Stimulated activated CD4-positive, alpha-beta T cell treated with anti-CD3 and anti-CD28 coated beads, Interleukin-15, amount 100 ng/mL, for 48 hours (primary cell): ENCODE data around the gene DPT.
A peak's percentile ranks its signal among the peaks of the same experiment; 100 is the strongest.
"Not testable (repeated sequence)": the region's sequence is repeated elsewhere in the genome, so short reads cannot be mapped to it uniquely, and the experiment has no call there.

Source experiments
- DNase-seq, 2 donors: peaks; one replicate each; pipeline ENCODE4 v3.0.0-alpha.2; 2020; ENCODE audit warnings: low read depth in 2 of 2

The DPT gene

DNA sequence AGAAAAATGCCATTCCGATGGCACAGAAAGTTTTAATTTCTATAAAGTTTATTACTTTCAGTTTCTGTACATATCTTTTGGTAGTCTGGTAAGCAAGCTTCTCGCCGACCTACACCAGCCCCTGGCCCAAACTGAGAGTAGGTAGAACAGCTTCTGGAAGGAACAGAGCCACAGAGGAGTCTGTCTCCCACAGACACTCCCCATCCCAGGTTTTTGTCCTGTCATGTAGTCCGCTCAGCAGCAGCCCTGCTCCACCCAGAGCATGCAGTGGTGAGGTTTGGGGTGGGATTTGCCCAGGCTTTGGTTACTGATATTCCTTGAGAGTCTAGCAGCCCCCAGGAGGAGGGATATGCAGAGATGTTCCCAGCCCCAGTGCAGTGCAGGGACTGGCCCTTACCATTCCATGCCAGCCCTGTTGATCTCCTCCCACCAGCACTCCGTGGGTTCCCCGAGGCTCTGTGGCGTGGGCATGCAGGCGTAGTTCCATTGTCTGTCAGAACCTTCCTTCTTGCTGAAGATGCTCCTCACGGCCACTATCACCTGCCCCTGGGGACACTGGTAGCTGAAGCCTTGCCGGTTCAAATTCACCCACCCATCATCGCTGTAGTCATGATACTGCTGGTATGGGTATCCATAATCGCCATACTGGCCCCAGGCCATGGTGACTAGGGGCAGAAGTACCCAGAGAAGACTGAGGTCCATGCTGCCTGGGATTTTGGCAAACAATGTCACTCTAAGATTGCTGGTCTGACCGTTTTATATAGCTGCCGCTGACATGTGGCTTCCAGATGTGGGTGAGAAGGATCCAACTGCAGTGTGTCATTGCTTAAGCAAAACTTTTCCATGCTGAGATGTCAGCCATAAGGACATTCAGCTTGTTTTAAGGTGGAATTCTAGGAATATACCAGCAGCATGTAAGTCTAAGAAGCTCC lies at the start of gene DPT:
DPT (minus strand) TSS at position 734 of the 932 bp plus-strand sequence; CDS start at position 702, 32 bp downstream.
- no peak for DNase-seq

DNA sequence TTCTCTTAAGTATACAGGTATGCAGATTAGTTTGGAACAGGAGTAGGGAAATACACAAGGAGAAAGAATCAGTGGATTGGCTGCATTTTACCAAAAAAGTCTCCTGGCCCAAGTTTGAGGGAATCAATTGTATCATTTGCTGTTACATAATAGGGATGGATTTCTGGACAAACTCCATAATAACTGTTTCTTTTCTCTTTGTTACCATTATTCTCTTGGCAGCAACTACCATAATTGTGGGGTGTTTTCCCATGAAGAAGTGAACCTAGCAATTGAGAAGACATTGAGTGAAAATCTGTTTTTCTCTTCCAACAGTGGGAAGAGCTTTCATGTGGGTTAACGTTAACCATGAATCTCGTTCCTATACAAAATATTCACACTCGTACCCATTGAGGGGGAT lies 46.4 kb upstream of the DPT start:
- DNase-seq = no peak

DNA sequence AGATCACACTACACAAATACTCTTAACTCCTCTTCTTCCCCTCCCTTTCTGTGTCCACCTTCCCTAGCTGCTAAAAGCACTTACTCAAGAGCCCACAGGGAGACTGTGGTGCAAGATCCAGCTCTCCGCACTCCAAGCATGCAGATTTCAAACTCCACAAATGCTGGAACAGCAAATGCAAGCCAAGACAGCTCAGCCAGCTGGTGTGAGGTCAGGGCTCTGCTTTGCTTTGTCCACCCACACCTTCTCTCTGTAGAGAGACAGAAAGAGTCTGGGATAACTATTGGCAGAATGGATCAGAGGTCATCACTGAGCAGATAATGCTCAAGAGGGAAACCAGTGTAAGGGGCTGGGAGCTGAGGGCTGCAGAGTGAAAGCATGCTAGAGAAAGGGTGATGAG lies 45.2 kb upstream of the DPT start:
- no peak for DNase-seq

DNA sequence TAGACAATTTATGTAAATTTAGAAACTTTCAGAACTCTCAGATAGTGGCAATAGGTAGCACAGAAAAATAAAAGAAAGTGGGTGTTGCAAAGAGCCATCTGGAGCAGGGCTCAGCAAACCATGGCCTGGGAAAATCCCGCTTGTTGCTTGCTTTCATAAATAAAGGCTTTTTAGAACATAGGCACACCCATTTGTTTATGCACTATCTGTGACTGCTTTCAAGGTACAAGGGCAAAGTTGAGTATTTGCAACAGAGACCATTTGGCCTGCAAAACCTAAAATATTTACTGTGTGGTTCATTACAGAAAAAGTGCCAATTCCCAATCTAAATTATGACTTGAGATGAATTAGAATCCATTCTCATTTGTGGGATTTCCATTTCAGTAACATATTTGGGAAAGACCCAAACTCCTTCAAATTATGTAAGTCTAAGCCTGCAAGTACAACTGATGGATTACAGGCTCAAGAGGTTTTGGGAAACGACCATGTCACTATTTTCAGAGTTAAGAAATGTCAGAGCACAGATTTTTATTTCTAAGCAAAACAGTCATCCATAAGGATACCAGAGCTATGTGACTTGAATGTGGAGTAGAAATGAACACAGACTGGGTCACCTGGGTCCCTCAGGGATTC lies 43.5 kb upstream of the DPT start:
- DNase-seq = no peak

DNA sequence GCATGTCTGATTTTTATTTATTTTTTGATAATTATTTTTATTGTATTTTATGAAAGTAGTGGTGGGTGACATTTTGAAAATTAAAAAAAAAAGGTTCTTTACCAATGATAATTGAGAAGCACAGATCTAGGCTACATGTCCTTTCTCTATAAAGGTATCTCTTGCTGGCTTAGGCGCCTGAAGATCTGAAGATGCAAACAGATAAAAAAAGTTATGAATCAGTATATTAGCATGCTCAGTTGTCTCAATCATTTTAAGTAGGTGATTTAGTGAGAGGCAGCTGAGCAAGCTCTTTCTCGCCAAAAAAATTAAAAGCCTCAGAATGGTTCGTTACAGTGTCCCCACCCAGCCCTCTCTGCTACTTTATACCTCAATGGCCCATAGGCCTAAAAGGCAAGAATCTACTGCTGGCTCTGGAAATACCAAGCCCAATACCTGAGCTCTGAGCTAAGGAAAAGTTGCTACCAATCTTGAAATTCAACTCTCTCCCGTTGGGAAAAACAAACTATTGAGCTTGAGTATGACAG lies 42.2 kb upstream of the DPT start:
- no peak for DNase-seq

DNA sequence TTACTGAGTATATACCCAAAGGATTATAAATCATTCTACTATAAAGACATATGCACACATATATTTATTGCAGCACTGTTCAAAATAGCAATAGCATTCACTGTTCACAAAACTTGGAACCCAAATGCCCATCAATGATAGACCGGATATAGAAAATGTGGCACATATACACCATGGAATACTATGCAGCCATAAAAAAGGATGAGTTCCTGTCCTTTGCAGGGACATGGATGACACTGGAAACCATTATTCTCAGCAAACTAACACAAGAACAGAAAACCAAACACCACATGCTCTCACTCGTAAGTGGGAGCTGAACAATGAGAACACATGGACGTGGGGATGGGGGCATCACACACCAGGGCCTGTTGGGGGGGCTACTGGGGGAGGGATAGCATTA lies 40.9 kb upstream of the DPT start:
- DNase-seq = not testable (repeated sequence)

DNA sequence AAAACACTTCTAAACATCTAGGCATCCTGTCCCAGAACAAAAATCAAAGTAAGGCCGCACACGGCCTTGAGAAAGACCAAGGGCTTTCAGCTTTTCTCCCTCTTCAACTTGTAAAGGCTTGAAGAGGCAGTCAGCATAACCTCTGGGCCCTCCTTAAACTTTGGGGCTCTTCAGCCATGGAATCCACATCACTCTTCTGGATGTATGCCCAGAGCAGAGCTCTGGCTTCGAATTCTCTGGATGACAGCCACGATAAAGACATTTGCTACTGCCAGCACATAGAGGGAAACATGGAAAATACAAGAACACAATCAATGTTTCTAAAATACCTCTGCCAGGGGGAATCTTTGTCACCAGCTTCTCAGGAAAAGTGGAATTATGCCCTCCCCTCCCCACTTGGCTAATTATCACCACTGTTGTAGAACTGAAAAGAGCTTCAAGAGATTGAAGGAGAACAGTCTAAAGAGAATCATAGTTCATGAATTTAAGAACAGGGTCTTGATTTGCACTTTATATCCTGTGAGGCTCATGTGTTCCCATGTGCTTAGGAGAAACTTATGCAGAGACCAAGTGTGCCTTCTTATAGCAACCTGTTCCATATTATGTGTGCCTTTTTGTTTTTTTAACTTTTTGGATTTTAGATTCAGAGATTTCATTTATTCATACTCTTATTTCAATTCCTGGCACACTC lies 39.0 kb upstream of the DPT start:
- no peak for DNase-seq

DNA sequence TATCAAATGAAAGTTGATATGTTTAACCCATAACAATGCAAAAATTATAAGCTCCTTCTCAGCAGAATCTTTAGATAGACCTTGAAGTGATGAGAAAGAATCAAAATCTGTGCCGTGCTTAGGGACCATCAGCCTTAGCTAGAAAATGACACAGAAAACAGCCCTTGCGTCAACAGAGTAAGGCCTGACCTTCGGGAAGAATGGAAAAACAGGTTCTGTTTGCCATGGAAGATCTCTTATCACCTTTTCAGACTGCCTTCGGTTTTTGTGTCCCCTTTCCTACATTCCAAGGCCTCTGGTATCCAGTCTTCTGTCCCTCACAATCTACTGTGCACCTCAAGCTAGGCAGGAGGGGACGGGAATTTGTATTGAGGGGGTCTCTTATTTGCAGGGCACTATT lies 37.6 kb upstream of the DPT start:
- DNase-seq = no peak

DNA sequence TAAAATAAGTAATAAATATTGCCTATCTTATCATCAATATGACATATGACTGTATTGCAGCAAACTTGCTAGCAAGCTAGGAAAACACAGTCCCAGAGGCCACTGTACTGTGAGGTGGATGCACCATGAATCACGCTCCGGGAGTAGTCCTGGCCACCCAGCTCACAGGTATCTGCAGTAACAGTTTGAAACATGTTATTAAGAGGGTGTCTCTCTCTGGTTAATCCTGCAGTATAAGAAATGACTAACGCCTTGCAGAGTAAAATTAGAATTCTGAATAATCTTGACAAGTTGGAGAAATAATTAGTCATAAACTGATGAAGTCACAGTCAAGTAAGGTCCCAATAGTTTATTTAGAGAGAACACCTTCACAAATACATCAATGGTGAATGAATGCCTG lies 34.0 kb upstream of the DPT start:
- DNase-seq = peak in 1 of 2 donors; percentile 14

DNA sequence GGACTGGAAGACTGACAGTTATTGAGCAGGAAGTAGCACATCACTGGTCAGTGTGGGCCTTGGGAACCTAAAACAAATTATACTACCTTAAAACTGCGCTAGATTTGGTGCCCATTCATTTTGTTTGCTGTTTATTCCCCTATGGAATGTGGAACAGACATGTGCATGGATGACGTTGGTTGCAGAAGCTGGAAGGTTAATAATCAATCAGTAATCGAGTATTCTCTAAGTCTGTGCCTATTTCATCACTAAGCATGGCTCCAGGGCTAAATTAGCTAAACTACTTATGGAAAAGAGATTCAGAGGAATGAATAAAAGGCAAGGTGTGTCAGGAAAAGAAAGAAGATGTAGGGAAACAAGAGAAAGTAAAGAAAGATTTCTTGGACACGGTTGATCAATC lies 33.5 kb upstream of the DPT start:
- DNase-seq = no peak

DNA sequence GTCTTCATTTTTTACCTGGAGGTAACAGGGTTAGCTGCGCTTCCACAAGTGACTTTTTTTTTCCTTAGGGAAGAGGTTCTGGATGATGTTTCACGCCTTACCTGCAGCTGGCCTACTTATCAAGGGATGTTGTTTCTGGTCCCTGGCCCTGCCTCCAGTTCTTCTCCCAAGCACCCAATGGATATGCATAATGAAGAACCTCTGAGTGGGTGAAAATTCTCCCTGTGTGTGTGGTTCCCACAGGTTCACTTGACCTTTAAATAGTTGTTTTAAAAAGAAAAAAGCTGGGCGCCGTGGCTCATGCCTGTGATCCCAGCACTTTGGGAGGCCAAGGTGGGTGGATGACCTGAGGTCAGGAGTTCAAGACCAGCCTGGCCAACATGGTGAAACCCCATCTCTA lies 31.8 kb upstream of the DPT start:
- no peak for DNase-seq

DNA sequence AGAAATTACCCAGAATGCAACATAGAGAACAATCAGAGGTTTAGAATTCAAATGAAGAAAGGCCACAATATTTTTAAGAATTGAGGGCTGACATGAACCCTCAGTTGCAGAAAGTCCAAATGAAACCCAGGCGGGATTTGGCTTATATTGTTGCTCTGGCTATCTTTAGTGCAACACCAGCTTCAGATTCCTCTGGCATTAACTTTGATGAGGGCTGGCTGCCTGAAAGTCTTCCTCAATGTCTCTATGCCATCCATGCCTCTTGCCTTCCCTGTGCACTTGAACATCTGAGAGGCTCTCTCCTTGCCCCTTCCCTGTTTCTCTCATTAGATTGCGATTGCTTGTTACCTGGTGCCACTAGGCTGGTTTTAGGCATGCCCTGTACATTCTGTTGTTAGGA lies 31.2 kb upstream of the DPT start:
- DNase-seq = no peak

DNA sequence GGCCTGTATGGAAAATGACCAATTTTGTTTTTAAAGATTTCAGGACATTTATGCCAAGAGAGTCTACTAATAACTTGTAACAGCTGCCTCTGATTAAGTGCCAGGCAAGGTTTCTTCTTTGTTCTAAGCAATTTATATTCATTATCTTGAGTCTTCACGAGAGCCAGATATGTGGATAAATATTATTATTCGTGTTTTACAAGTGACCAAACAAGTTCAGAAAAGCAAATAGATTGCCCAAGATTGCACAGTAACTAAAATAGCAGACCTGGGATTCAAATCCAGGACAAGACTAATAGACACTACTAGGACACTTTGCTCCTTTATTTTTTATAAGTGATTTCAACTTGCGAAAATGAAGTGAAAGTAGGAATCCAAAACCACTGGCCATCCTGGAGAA lies 30.1 kb upstream of the DPT start:
- no peak for DNase-seq

DNA sequence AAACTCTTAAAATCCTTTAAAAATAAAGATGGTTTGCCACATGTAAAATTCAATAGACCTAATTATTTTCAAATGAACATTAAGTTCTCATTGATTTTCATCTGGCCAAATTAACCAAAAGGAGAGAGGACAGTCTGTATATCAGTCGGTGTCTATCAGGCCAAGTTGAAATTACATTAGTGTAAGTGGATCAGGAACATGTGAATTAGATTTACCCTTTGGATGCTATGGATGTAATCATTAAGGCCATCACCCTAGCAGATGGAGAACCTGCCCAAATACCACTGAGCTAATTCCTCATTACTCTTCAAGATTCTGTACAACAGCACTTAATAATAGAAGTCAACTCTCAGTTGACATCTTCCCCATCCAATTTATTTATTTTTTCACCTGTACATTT lies 29.5 kb upstream of the DPT start:
- DNase-seq = no peak

DNA sequence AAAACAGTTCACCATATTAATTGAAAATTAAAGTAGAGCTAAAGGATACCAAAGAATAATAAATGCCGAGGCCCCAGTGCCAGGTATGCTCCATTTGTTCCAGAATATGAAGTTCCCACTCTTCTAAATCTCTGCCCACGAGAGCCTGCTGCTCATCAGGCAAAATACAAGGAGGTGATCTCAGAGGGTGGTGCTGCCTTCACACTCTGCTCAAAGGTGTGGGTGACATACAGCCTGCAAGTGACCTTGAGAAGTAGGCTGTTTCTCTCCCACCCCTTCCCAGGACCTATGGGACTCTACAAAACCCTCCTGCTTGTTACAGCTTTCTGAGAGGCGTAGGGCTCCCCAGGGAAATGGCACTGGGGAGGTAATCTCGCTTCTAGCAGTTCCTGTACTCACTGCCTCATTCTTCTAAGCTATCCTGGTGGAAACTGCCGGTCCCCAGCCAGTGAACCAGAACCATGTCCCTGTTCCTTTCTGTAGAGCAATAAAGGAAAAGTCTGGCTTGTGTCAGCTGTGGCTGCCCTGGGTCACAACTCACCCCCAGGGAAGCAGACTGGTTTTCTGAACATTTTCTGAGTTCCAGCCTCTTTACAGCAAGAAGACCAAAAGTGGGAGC lies 26.9 kb upstream of the DPT start:
- no peak for DNase-seq

DNA sequence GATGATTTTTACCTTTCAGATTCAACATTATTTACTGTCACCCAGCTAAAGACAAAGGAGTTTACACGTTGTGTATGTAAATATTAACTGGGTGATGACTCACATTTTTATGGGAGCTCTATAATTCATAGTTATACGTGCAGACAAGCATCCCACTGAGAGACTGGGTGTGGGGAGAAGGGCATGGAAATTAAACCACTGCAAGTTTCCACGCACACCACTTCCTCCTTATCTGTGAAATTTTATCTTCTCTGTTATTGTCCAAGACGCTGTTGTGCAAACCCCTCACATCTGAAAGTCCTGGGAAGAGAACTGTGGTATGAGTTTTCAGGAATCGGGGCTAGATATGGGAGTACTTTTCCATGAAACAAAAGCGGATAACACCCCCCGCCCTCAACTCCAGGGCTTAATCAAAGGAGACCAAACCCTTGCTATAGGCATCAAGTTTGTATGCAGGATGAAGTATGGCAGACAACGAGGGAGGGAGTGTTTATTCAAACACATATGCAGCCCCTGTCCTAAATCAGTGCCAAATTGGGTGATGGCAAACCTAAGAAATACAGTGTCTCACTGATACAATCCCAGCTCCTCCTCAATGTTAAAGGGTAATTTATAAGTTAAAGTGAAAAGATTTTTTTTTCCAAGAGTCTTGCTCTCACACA lies 23.3 kb upstream of the DPT start:
- no peak for DNase-seq

DNA sequence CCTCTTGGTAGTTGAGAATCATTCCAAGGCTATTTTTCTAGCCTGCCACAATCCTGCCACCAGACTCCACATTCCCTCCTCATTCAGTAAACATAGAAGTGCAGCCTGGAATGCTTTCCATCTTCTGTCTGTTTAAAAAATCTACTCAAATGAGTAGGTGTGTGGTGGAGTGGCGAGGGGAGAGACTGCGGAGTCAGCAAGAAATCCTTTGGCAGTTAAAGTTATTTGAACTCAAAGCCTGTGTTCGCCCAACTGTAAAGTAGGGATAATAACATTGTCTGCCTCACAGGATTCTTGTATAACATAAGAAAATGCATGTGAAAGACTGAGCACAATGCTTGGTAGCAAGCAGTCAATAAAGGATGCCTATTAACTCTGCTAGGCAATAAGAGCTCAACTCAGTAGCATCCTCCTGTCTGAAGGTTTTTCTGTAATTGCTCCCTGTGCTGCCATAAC lies 22.2 kb upstream of the DPT start:
- no peak for DNase-seq

DNA sequence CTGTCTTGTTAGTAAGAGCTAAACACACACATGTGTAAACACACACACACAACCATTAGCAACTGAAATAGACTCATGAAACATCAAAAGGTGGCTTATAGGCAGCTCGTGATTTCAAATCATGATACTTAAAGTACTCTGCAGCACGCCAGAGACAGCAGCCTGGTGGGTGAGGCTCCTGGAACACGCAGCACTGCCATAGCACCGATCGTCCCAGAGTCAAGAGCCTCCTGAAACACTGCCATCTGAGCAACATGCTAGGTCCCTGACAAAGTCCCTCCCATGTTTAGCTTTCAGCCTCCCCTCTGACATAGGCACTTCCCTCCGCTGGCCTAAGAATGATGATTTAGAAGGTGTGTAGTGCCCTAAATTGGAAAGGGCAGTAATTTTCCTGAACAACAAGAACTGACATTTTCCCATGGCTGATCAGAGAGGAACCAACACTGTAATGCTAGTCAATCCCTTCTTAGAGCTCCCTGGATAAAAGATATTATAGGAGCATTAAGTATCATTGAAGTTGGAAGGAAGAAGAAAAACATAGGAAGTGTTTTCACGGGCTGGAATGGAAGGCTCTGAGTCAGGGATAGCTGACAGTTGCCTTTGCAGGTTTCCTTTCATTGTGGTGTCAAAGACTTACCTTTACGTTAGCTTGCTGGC lies 14.1 kb upstream of the DPT start:
- no peak for DNase-seq

DNA sequence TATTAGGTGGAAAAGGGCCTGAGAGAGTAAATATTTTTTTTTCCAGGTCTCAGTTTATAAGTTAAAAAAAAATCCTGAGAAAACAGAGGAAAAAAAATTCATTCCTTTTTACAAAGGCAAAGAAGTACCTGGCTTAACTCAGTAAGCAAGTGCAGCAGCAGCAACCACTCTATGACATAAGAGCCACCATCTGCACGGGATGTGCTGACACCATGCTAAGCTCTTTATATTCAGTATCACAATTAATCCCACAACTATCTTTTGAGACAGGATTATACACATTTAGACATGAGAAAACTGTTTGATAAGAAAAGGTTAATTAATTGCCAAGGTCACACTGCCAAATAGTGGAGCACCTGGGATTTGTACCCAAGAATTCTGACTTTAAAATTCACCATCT lies 13.4 kb upstream of the DPT start:
- DNase-seq = no peak

DNA sequence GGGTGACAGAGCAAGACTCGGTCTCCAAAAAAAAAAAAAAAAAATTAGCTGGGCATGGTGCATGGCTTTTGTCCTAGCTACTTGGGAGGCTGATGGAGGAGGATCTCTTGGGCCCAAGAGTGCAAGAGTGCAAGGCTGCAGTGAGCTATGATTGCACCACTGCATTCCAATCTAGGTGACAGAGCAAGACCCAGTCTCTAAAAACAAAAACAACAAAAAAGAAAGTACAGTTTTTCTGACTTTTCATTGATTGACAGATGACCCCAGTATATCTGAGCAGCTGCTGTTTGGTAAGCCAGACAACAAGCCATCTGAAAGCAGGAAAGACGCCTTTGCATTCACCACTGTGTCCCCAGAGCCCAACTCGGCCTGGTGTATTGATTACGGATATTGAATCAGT lies 10.9 kb upstream of the DPT start:
- no peak for DNase-seq

DNA sequence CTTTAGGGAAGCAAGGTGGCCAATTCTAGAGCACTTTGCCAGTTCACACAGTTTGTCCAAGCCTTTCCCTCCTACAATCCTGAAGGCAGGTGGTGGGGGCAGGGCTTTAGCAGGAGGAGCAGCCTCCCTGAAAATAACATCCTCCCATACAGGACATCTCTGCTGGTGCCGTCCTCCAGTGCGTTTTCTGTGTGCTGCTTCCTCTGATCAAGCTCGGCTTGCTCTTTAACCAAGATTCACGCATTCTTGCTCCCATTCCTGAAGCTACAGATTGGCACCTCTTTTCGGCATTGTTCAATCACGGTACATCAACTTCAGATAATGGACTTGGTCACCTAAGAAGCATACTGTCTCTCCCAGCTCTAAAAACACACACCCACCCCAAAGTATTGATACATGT lies 7.5 kb upstream of the DPT start:
- DNase-seq = no peak
